Activated CD4-positive, alpha-beta memory T cell treated with anti-CD3 and anti-CD28 coated beads for 36 hours (primary cell): ENCODE data around the gene GGT5. TPM values are rescaled to one million over a fixed set of nuclear protein-coding genes. Genes with fewer than 3 reads are reported as not detected.

Experiments
- CTCF ChIA-PET: fragments of 350-600 bp; sonication (Branson Sonifier 250); formaldehyde crosslinking; loops from one replicate; lab custom pipeline; 2021; ENCODE audit warnings: antibody characterized with exemption, inconsistent platforms; lab: Charles Lee
- POLR2A ChIA-PET: fragments of 350-600 bp; sonication (Branson Sonifier 250); formaldehyde crosslinking; loops from one replicate; lab custom pipeline; 2021; ENCODE audit warnings: antibody characterized with exemption; lab: Charles Lee
- DNase-seq: peaks from one replicate; pipeline ENCODE4 v3.0.0-alpha.2; 2020
- H3K27ac Mint-ChIP-seq: one replicate; pipeline ENCODE4 v1.8.0; 2021; ENCODE audit warnings: mixed read lengths
- H3K27me3 Mint-ChIP-seq: one replicate; pipeline ENCODE4 v1.8.0; 2021; ENCODE audit warnings: mixed read lengths
- H3K36me3 Mint-ChIP-seq: one replicate; pipeline ENCODE4 v1.8.0; 2021; ENCODE audit warnings: mixed read lengths
- H3K4me1 Mint-ChIP-seq: one replicate; pipeline ENCODE4 v1.8.0; 2021; ENCODE audit warnings: low read depth, mixed read lengths
- H3K4me3 Mint-ChIP-seq: one replicate; pipeline ENCODE4 v1.8.0; 2021; ENCODE audit warnings: mild to moderate bottlenecking, mixed read lengths
- H3K9me3 Mint-ChIP-seq: one replicate; pipeline ENCODE4 v1.8.0; 2021; ENCODE audit warnings: mixed read lengths
- intact Hi-C: fragments of 100-400 bp; cut with micrococcal nuclease; formaldehyde crosslinking; loops from one replicate; pipeline ENCODE4 v1.15.1; 2023
- total RNA-seq, 2 experiments: library from RNA; stranded (reverse); gene quantifications; one replicate each; pipeline ENCODE4 v1.2.3, GENCODE V29; 2021

Gene GGT5
- total RNA-seq, 2 experiments from 2014 or later, result not detected

DNA sequence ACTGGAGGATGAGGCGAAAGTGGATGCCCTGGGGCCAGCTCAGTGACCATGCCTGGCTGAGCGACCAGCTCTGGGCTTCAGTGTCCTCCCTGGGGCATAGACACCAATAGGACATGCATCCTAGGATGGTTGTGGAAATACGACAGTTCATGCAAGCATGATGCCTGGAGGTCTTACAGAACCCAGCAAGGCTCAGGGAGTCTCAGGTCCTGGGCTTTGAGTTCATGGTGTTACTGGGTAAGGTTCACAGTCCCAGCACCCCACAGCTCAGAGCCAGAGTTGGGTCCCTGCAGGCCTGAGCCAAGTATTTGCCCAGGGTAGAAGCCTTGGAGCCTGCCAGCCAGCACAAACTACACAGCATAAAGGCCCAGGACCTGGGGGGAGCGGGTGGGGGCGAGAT lies 67.8 kb downstream of the GGT5 start:
- H3K4me1 Mint-ChIP-seq, result no peaks in the 10 kb centered on the region
- POLR2A ChIA-PET, result no interaction called here
- H3K27me3 Mint-ChIP-seq, result no peaks in the 10 kb centered on the region
- peaks cover 5% of the 10 kb centered on the region for H3K36me3 Mint-ChIP-seq
- CTCF ChIA-PET, result interaction anchor here (0.6 to 8.3 kb wide), 2 partner anchors 20 to 64 kb away, joined by 4 to 102 read pairs; no protein-coding TSS in a partner anchor
- H3K9me3 Mint-ChIP-seq, result no peaks in the 10 kb centered on the region
- DNase-seq, result no peak
- H3K4me3 Mint-ChIP-seq, result no peak overlapping the region
- no peak overlapping the region for H3K27ac Mint-ChIP-seq
- intact Hi-C loops, result no loop called here

DNA sequence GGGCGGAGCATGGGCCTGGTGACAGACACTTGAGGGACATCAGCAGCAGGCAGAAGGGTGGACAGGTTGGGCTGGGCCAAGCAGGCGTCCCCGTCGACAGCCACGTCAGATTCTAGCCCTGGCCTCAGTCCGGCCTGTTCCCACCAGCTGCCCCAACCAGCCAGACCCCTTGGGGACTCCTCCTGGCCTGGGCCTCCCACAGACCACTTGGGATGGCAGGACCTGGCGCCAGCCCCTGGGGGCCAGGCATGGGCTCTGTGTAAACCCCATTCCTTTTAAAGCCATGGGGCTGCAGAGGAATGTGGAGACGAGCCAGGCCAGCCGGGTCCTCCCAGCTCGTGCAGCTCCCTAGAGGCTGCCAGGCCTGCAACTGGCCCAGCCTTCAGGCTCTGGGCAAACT lies 68.3 kb downstream of the GGT5 start:
- ChIA-PET POLR2A (no interaction called here), CTCF (interaction anchor here (0.6 to 8.3 kb wide), 2 partner anchors 20 to 64 kb away, joined by 4 to 102 read pairs; no protein-coding TSS in a partner anchor)
- DNase-seq, result no peak
- H3K27ac Mint-ChIP-seq, result no peak overlapping the region
- peaks cover 9% of the 10 kb centered on the region for H3K36me3 Mint-ChIP-seq
- H3K27me3 Mint-ChIP-seq, result no peaks in the 10 kb centered on the region
- no peaks in the 10 kb centered on the region for H3K4me1 Mint-ChIP-seq
- H3K4me3 Mint-ChIP-seq, result no peak overlapping the region
- H3K9me3 Mint-ChIP-seq, result no peaks in the 10 kb centered on the region
- intact Hi-C loops, result no loop called here

DNA sequence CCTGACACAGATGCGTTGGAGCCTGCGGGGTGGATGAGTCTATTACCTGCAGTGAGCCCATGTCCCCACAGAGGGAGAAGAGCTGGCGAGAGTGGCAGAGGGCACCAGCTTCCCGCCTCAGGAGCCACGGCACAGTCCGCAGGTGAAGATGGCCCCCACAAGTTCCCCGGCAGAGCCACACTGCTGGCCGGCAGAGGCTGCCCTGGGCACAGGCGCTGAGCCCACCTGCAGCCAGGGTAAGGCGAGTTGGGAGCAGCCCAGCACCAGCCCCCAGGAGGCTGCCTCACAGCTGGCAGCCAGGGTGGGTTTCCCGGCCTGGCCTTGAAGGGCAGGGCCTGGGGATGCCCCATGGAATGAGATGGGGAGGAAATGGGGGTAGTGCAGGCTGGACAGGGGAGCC lies 68.8 kb downstream of the GGT5 start:
- DNase-seq, result no peak
- Mint-ChIP-seq H3K4me3 (no peak overlapping the region), H3K4me1 (no peaks in the 10 kb centered on the region), H3K27me3 (no peaks in the 10 kb centered on the region), H3K9me3 (no peaks in the 10 kb centered on the region), H3K27ac (no peak overlapping the region), H3K36me3 (peaks cover 11% of the 10 kb centered on the region)
- ChIA-PET CTCF (interaction anchor here (1.8 to 8.3 kb wide), 3 partner anchors 19 to 120 kb away, joined by 4 to 102 read pairs (median 15); no protein-coding TSS in a partner anchor), POLR2A (no interaction called here)
- intact Hi-C loops, result no loop called here

- no peaks in the 10 kb centered on the region for H3K4me1 Mint-ChIP-seq
- H3K27me3 Mint-ChIP-seq, result no peaks in the 10 kb centered on the region
- CTCF ChIA-PET, result interaction anchor here (0.6 to 8.3 kb wide), 21 partner anchors 8 to 329 kb away, joined by 3 to 102 read pairs (median 3); partner anchors contain the start of gene CABIN1
- H3K27ac Mint-ChIP-seq, result no peak overlapping the region
- intact Hi-C loops, result no loop called here
- no peaks in the 10 kb centered on the region for H3K9me3 Mint-ChIP-seq
- POLR2A ChIA-PET, result no interaction called here
- H3K4me3 Mint-ChIP-seq, result no peak overlapping the region
- peaks cover 11% of the 10 kb centered on the region for H3K36me3 Mint-ChIP-seq
- peak; percentile 76 for DNase-seq
Observed at GRCh38 chr22:24175160-24175808, 69.6 kb downstream of the GGT5 start.

GRCh38 chr22:24171822-24172221 lies 73.1 kb downstream of the GGT5 start:
- intact Hi-C loops, result no loop called here
- no peak for DNase-seq
- H3K27me3 Mint-ChIP-seq, result no peaks in the 10 kb centered on the region
- no peaks in the 10 kb centered on the region for H3K9me3 Mint-ChIP-seq
- ChIA-PET POLR2A (no interaction called here), CTCF (interaction anchor here (1.7 kb wide), 1 partner anchor 15 kb away, joined by 9 read pairs; no protein-coding TSS in a partner anchor)
- no peaks in the 10 kb centered on the region for H3K4me1 Mint-ChIP-seq
- H3K36me3 Mint-ChIP-seq, result peaks cover 9% of the 10 kb centered on the region
- H3K27ac Mint-ChIP-seq, result no peak overlapping the region
- no peak overlapping the region for H3K4me3 Mint-ChIP-seq

- Mint-ChIP-seq H3K27ac (no peak overlapping the region), H3K4me3 (no peak overlapping the region), H3K36me3 (peaks cover 9% of the 10 kb centered on the region), H3K27me3 (no peaks in the 10 kb centered on the region), H3K9me3 (no peaks in the 10 kb centered on the region), H3K4me1 (no peaks in the 10 kb centered on the region)
- CTCF ChIA-PET, result interaction anchor here (1.7 kb wide), 1 partner anchor 14 kb away, joined by 9 read pairs; no protein-coding TSS in a partner anchor
- intact Hi-C loops, result no loop called here
- no peak for DNase-seq
- POLR2A ChIA-PET, result no interaction called here
Observed at GRCh38 chr22:24170632-24171031, 74.2 kb downstream of the GGT5 start.

DNA sequence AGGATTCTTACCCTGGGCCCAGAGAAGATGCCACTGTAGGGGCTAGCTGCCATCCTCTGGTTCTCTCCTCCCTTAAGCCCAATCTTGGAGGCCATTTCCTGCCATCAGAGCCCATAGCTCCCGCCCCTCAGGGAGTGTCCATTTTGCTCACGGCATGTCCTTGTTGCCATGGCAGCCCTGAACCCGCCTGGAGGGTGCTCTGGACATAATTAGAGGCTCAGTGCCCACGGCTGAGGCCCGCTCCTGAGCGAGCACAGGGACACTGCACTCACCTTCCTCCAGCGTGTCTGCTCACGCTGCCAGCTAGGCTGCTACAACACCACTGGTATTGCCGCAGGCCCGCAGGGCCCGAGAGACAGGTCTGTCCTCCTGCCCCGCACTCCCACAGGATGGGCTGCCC lies 74.7 kb downstream of the GGT5 start:
- POLR2A ChIA-PET, result no interaction called here
- CTCF ChIA-PET, result no interaction called here
- Mint-ChIP-seq H3K27ac (no peak overlapping the region), H3K4me1 (no peaks in the 10 kb centered on the region), H3K27me3 (no peaks in the 10 kb centered on the region), H3K4me3 (no peak overlapping the region), H3K36me3 (peaks cover 8% of the 10 kb centered on the region), H3K9me3 (no peaks in the 10 kb centered on the region)
- intact Hi-C loops, result no loop called here
- DNase-seq, result no peak

Other genes starting within 250 kb of the GGT5 start
- not detected for gene GSTT4, start 239.6 kb downstream of the GGT5 start, total RNA-seq
- gene CABIN1, start 233.8 kb downstream of the GGT5 start, total RNA-seq, result 10 to 100 TPM; 76.6 to 79.9 TPM
- gene SUSD2, start 63.6 kb downstream of the GGT5 start, total RNA-seq, result under 1 TPM; 0.19 to 0.22 TPM
- gene SPECC1L, start 25.7 kb upstream of the GGT5 start, total RNA-seq, result 10 to 100 TPM; 27.7 to 34.3 TPM
- 10 to 100 TPM; 30.5 to 33.0 TPM for gene ADORA2A, start 182.5 kb upstream of the GGT5 start, total RNA-seq